Measurements from ENCODE around the gene ZNF777.

- TF ChIP-seq, protein P1, sequence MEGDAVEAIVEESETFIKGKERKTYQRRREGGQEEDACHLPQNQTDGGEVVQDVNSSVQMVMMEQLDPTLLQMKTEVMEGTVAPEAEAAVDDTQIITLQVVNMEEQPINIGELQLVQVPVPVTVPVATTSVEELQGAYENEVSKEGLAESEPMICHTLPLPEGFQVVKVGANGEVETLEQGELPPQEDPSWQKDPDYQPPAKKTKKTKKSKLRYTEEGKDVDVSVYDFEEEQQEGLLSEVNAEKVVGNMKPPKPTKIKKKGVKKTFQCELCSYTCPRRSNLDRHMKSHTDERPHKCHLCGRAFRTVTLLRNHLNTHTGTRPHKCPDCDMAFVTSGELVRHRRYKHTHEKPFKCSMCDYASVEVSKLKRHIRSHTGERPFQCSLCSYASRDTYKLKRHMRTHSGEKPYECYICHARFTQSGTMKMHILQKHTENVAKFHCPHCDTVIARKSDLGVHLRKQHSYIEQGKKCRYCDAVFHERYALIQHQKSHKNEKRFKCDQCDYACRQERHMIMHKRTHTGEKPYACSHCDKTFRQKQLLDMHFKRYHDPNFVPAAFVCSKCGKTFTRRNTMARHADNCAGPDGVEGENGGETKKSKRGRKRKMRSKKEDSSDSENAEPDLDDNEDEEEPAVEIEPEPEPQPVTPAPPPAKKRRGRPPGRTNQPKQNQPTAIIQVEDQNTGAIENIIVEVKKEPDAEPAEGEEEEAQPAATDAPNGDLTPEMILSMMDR (IDR thresholded peaks at IDR 0.05; ENCODE audit: low read length), result no peak
- TF ChIP-seq EZH2 (optimal IDR thresholded peaks at IDR 0.05; ENCODE audit: low read depth, low read length) (no peak), EZH2phosphoT487 (IDR thresholded peaks at IDR 0.05; ENCODE audit: low read length) (no peak)
Observed at GRCh38 chr7:149509774-149510173, 48.9 kb upstream of the ZNF777 start.
